Adipocyte (in vitro differentiated cells): Measurements from ENCODE around the gene TANC1.

Experiments
- DNase-seq: peaks from one replicate; pipeline ENCODE4 v3.0.0-alpha.2; 2015; ENCODE audit warnings: low read depth
- H3K27me3 ChIP-seq: replicated peaks from 2 replicates; pipeline ENCODE4 v1.7.0; 2013; ENCODE audit warnings: mild to moderate bottlenecking, low read length, moderate library complexity; ENCODE audit not compliant: control insufficient read depth, insufficient read depth
- H3K36me3 ChIP-seq: 2 replicates; pipeline ENCODE4 v1.7.0; 2013; ENCODE audit warnings: low read length, mild to moderate bottlenecking, moderate library complexity; ENCODE audit not compliant: control insufficient read depth, insufficient read depth, severe bottlenecking
- H3K4me1 ChIP-seq: 2 replicates; pipeline ENCODE4 v1.7.0; 2013; ENCODE audit warnings: mild to moderate bottlenecking, low read length, moderate library complexity; ENCODE audit not compliant: control insufficient read depth, insufficient read depth
- H3K4me3 ChIP-seq: 2 replicates; pipeline ENCODE4 v1.7.0; 2013; ENCODE audit warnings: mild to moderate bottlenecking, low read length, moderate library complexity
- H3K9ac ChIP-seq: 2 replicates; pipeline ENCODE4 v1.7.0; 2013; ENCODE audit warnings: mild to moderate bottlenecking, low read length, moderate library complexity
- H3K9me3 ChIP-seq: 2 replicates; pipeline ENCODE4 v1.7.0; 2013; ENCODE audit warnings: mild to moderate bottlenecking, low read length, moderate library complexity; ENCODE audit not compliant: control insufficient read depth

The TANC1 gene

DNA sequence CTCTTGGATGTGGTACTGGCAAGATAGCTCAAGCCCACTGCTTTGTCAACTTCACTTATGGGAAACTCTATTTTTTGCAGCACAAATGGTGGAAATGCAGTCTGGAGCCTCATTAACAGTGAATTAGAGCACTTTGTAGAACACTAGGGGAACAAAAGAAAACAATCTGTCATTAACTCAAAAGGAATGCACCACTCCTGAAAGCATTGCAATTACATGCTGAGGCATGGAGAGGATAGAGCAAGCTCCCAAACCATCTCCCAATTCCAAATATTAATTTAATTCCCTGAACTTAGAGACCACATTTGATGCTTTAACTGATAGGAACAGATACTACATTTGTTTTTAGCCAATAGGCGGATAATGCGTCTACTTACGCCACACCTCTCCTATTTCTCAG, 32.8 kb upstream of the TANC1 start:
- no peaks in the 10 kb centered on the region for H3K27me3 ChIP-seq
- peaks cover 3% of the 10 kb centered on the region for H3K9me3 ChIP-seq
- peaks cover 19% of the 10 kb centered on the region for H3K4me1 ChIP-seq
- no peaks in the 10 kb centered on the region for H3K36me3 ChIP-seq
- no peak overlapping the region for H3K4me3 ChIP-seq
- DNase-seq: no peak
- H3K9ac ChIP-seq: no peak overlapping the region

DNA sequence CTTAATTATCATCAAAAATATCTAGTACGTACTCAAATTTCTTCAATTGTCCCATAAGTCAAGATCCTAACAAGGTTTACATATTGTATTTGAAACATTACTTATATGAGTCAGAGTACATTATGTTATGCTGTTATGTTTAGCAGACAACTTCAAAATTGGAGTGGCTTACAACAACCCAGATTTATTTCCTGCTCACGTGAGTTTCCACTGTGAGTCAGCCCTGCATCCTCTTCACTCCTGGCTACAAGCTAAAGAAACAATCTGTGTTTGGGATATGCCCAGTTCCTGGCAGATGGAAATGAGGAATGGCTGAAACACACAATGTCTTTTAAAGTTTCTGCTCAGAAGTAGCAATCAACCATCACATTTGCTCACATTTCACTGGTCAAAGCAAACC, 31.5 kb upstream of the TANC1 start:
- peaks cover 15% of the 10 kb centered on the region for H3K4me1 ChIP-seq

DNA sequence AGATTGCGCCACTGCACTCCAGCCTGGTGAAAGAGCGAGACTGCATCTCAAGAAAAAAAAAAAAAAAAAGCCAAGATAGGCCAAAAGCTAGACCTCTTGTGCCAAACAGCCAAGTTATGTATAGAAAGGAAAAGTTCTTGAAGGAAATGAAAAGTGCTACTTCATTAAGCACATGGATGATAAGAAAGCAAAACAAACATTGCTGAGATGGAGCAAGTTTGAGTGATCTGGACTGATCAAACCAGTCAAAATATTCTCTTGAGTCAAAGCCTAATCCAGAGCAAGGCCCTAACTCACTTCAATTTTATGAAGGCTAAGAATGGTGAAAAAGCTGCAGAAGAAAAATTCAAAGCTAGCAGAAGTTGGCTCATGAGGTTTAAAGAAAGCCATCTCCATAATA, 28.1 kb upstream of the TANC1 start:
- Histone ChIP-seq H3K36me3 (no peaks in the 10 kb centered on the region), H3K9me3 (peaks cover 3% of the 10 kb centered on the region), H3K9ac (no peak overlapping the region), H3K4me1 (peaks cover 9% of the 10 kb centered on the region), H3K27me3 (no peaks in the 10 kb centered on the region), H3K4me3 (no peak overlapping the region)
- DNase-seq: no peak

More for the DNA sequence above, 31.5 kb upstream of the TANC1 start:
- peak; percentile 78 for DNase-seq
- Histone ChIP-seq H3K27me3 (no peaks in the 10 kb centered on the region), H3K9ac (no peak overlapping the region), H3K4me3 (no peak overlapping the region), H3K9me3 (peaks cover 3% of the 10 kb centered on the region), H3K36me3 (no peaks in the 10 kb centered on the region)

GRCh38 chr2:158943973-158944372, 24.5 kb upstream of the TANC1 start:
- peaks cover 4% of the 10 kb centered on the region for H3K9me3 ChIP-seq
- H3K4me3 ChIP-seq: no peak overlapping the region
- no peaks in the 10 kb centered on the region for H3K36me3 ChIP-seq
- no peaks in the 10 kb centered on the region for H3K27me3 ChIP-seq
- DNase-seq: no peak
- no peaks in the 10 kb centered on the region for H3K4me1 ChIP-seq
- no peak overlapping the region for H3K9ac ChIP-seq

- DNase-seq: no peak
- Histone ChIP-seq H3K4me1 (peaks cover 10% of the 10 kb centered on the region), H3K9ac (no peak overlapping the region), H3K27me3 (no peaks in the 10 kb centered on the region), H3K36me3 (no peaks in the 10 kb centered on the region), H3K9me3 (peaks cover 4% of the 10 kb centered on the region), H3K4me3 (no peak overlapping the region)
Measured at GRCh38 chr2:158948964-158949699, 19.3 kb upstream of the TANC1 start.

- Histone ChIP-seq H3K4me3 (peak overlapping the region; percentile 18), H3K9ac (no peak overlapping the region), H3K9me3 (no peaks in the 10 kb centered on the region), H3K27me3 (peaks cover 3% of the 10 kb centered on the region), H3K36me3 (no peaks in the 10 kb centered on the region), H3K4me1 (peaks cover 23% of the 10 kb centered on the region)
- DNase-seq: peak; percentile 67
Measured at GRCh38 chr2:158953454-158953853, 15.0 kb upstream of the TANC1 start.

- H3K27me3 ChIP-seq: peaks cover 4% of the 10 kb centered on the region
- H3K36me3 ChIP-seq: no peaks in the 10 kb centered on the region
- DNase-seq: peak; percentile 86
- no peaks in the 10 kb centered on the region for H3K9me3 ChIP-seq
- peak overlapping the region; percentile 18 for H3K4me3 ChIP-seq
- H3K9ac ChIP-seq: peak overlapping the region; percentile 24
- H3K4me1 ChIP-seq: peaks cover 23% of the 10 kb centered on the region
Measured at GRCh38 chr2:158953926-158954763, 14.3 kb upstream of the TANC1 start.

DNA sequence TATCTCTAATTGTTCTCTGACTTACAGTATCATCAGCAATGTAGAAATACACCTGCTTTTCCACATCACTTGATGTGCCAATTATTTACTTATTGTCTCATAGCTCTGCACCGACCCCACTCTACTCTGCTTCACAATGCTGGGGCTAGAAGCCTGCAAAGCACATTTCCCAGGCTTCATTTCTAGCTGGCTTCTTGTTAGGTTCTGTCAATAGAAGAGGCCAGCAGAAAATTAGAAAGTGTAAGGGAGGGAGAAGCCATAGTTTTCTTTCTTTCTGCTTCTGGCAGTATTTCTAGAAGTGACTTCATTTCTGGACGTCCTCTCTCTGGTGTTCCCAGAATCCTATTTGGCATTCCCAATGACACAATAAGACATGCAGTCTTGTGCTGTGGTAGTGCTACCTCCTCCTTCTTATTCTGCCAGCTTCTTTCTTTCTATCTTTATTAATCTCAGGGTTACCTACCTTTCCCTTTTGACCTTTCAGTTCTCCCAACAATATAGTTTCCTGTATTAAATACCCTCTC, 12.5 kb upstream of the TANC1 start:
- H3K4me3 ChIP-seq: no peak overlapping the region
- no peaks in the 10 kb centered on the region for H3K9me3 ChIP-seq
- DNase-seq: no peak
- no peaks in the 10 kb centered on the region for H3K36me3 ChIP-seq
- peaks cover 23% of the 10 kb centered on the region for H3K4me1 ChIP-seq
- H3K9ac ChIP-seq: no peak overlapping the region
- H3K27me3 ChIP-seq: peaks cover 4% of the 10 kb centered on the region

DNA sequence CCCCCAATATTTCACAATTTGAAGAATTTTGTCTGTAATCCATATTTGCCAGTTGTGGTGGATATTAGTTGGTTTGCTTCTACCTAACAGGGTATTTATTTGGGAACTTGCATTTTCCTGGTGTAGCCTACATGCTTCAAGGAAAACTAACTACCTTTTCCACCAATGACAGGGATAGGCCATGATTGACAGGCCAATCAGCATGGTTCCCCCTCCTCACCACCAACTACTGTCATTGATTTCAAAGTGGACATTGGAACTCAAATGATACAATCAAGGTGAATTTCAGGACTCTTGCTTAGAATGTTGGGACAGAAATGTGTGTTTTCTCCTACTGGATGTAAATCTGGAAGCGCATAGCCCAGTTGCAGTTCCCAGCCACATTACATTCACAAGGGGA, 10.1 kb upstream of the TANC1 start:
- peaks cover 20% of the 10 kb centered on the region for H3K4me1 ChIP-seq
- H3K27me3 ChIP-seq: peaks cover 4% of the 10 kb centered on the region
- H3K36me3 ChIP-seq: no peaks in the 10 kb centered on the region
- no peak for DNase-seq
- H3K9me3 ChIP-seq: no peaks in the 10 kb centered on the region
- H3K9ac ChIP-seq: no peak overlapping the region
- no peak overlapping the region for H3K4me3 ChIP-seq

- no peak for DNase-seq
- Histone ChIP-seq H3K9ac (no peak overlapping the region), H3K27me3 (peaks cover 4% of the 10 kb centered on the region), H3K36me3 (no peaks in the 10 kb centered on the region), H3K4me3 (no peak overlapping the region), H3K4me1 (peaks cover 6% of the 10 kb centered on the region), H3K9me3 (no peaks in the 10 kb centered on the region)
Measured at GRCh38 chr2:158960193-158960592, 8.2 kb upstream of the TANC1 start.

GRCh38 chr2:158962074-158962473, 6.4 kb upstream of the TANC1 start:
- DNase-seq: no peak
- Histone ChIP-seq H3K4me1 (no peaks in the 10 kb centered on the region), H3K9me3 (no peaks in the 10 kb centered on the region), H3K4me3 (no peak overlapping the region), H3K36me3 (no peaks in the 10 kb centered on the region), H3K9ac (no peak overlapping the region), H3K27me3 (peaks cover 4% of the 10 kb centered on the region)
